ENCODE data around the gene SMAD3.

DNA sequence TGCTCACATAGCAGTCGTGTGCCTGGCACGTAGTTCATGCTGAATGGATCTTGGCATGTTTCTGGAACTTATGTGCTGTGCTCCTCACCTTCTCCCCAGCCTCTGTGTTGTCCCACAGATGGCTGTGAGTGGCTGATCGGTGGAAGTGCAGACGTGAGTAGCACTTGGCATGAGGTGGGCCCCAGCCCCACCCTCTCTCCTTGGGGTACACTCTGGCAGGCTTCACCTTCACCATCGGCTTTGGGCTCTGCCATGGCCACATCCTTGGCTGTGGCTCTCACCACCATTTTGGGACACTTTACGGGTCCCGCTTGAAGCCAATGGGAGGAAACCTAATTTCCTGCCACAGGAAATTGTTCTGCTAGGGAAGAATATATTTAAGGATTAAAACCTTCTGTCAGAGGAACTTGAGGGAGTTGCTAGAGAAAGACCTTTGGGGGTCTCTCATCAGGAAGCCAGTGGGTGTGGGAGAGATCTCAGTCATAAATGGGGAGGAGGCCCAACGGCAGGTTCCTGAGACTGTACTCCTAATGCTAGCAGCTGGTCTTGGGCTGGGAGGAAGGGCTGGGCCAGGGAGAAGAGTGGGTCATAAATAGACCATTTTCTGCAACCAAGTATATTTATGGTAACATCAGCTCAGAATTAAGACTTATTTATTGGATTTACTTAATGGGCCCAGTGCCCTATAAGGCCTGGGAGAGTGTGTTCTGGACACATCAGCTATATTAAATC lies 92.3 kb downstream of the SMAD3 start:
- no peak for TF ChIP-seq CTCF (IDR thresholded peaks at IDR 0.05)
- no peak for TF ChIP-seq EZH2 (IDR thresholded peaks at IDR 0.05; ENCODE audit: borderline replicate concordance, insufficient read depth, low read depth, low read length, poor library complexity, severe bottlenecking)
